K562 (cell line): ENCODE data around the gene CNN3.

Experiments used
- ATF3 ChIP-seq, 2 experiments: fragments of 450-650 bp in 1 of 2; sonication (generic) in 1 of 2; formaldehyde crosslinking in 1 of 2; IDR thresholded peaks in 1 of 2; conservative IDR thresholded peaks in 1 of 2; 2 replicates each; pipeline versions ENCODE4 v1.6.1 to v1.8.1; 2016 to 2023; ENCODE audit warnings: mild to moderate bottlenecking in 2 of 2, moderate library complexity in 2 of 2, inconsistent platforms in 1 of 2, missing genetic modification reagents in 1 of 2
- BRD4 ChIP-seq: fragments of 200-600 bp; sonication (generic); IDR thresholded peaks from 2 replicates; pipeline ENCODE4 v1.6.1; 2017; ENCODE audit warnings: inconsistent platforms
- CREB1 ChIP-seq, 2 experiments: sonication (generic) in 1 of 2; formaldehyde crosslinking in 1 of 2; IDR thresholded peaks; 2 replicates each; pipeline versions ENCODE4 v1.6.1 to v1.8.0; 2012 to 2022; ENCODE audit warnings: inconsistent platforms in 1 of 2, mild to moderate bottlenecking in 1 of 2, missing genetic modification reagents in 1 of 2, moderate library complexity in 1 of 2
- CTCF ChIP-seq, 3 experiments: IDR thresholded peaks in 2 of 3; conservative IDR thresholded peaks in 1 of 3; 2 replicates each; pipeline ENCODE4 v1.5.1; 2011 to 2012; ENCODE audit warnings: low read length in 3 of 3, mild to moderate bottlenecking in 3 of 3, control low read depth in 2 of 3, improper control_type of control experiment in 1 of 3, inconsistent platforms in 1 of 3, low read depth in 1 of 3, mixed read lengths in 1 of 3, moderate library complexity in 1 of 3; ENCODE audit not compliant: insufficient read depth in 2 of 3
- GMEB1 ChIP-seq: fragments of 250-450 bp; sonication (Bioruptor Pico); IDR thresholded peaks from 2 replicates; pipeline ENCODE4 v1.4.0; 2020; ENCODE audit warnings: mild to moderate bottlenecking
- HDAC2 ChIP-seq: fragments of 450-650 bp; IDR thresholded peaks from 2 replicates; pipeline ENCODE4 v1.6.1; 2016; ENCODE audit warnings: mild to moderate bottlenecking
- HNRNPL ChIP-seq: fragments of 200-400 bp; formaldehyde crosslinking; IDR thresholded peaks from 2 replicates; pipeline ENCODE4 v1.6.1; 2017; ENCODE audit warnings: low read depth, mild to moderate bottlenecking, low read length
- ZNF146 ChIP-seq: IDR thresholded peaks from one replicate; pipeline ENCODE4 v1.6.1; 2018; ENCODE audit warnings: missing compliant biosample characterization; ENCODE audit not compliant: unreplicated experiment

GRCh38 chr1:94859174-94859573, 67.7 kb downstream of the CNN3 start:
- TF ChIP-seq ZNF146 (CRISPR knock-in tag) (no peak), HNRNPL (no peak), BRD4 (no peak), GMEB1 (CRISPR knock-in tag) (no peak), HDAC2 (no peak), ATF3 (IDR thresholded peaks at IDR 0.05) (no peak), ATF3 (CRISPR knock-in tag; conservative IDR thresholded peaks at IDR 0.05) (no peak), CTCF (IDR thresholded peaks at IDR 0.05 in 2 of 3, conservative IDR thresholded peaks at IDR 0.05 in 1 of 3; ENCODE audit: insufficient read depth in 2 of 3, low read depth in 1 of 3, low read length in 3 of 3) (no peak), CREB1 (IDR thresholded peaks at IDR 0.05) (no peak), CREB1 (CRISPR knock-in tag; IDR thresholded peaks at IDR 0.05) (no peak)
